DND-41 (cell line): ENCODE results near the gene TNS1.

Source experiments
- ATAC-seq: fragments of 200-7000 bp; cut with Tn5 transposase; 3 replicates; pipeline ENCODE4 v1.9.1; 2021; ENCODE audit warnings: low read depth; ENCODE audit not compliant: insufficient read depth
- DNase-seq: peaks from one replicate; pipeline ENCODE4 v3.0.0-alpha.2; 2020
- H2AFZ ChIP-seq: 2 replicates; pipeline ENCODE4 v1.6.0; 2012; ENCODE audit warnings: low read depth, low read length
- H3K27ac ChIP-seq: 2 replicates; pipeline ENCODE4 v1.5.1; 2012; ENCODE audit warnings: low read length, inconsistent platforms
- H3K27me3 ChIP-seq: fragments of 200-600 bp; sonication (generic); 2 replicates; pipeline ENCODE4 v1.6.0; 2012; ENCODE audit warnings: low read length, mild to moderate bottlenecking, inconsistent platforms; ENCODE audit not compliant: insufficient read depth, poor library complexity
- H3K36me3 ChIP-seq: 2 replicates; pipeline ENCODE4 v1.5.1; 2012; ENCODE audit warnings: low read length, inconsistent platforms; ENCODE audit not compliant: insufficient read depth
- H3K4me1 ChIP-seq: 2 replicates; pipeline ENCODE4 v1.5.1; 2012; ENCODE audit warnings: mild to moderate bottlenecking, low read length; ENCODE audit not compliant: insufficient read depth
- H3K4me2 ChIP-seq: 2 replicates; pipeline ENCODE4 v1.6.0; 2012; ENCODE audit warnings: mild to moderate bottlenecking, moderate library complexity, low read length, inconsistent platforms; ENCODE audit not compliant: insufficient read depth
- H3K4me3 ChIP-seq, 2 experiments: fragments of 200-600 bp in 1 of 2; shearing (Covaris generic) in 1 of 2; 2 replicates each; pipeline ENCODE4 v1.5.1; 2012 to 2016; ENCODE audit warnings: inconsistent platforms in 2 of 2, low read length in 2 of 2, mild to moderate bottlenecking in 2 of 2, low read depth in 1 of 2, moderate library complexity in 1 of 2
- H3K79me2 ChIP-seq: 2 replicates; pipeline ENCODE4 v1.6.0; 2012; ENCODE audit warnings: low read length, inconsistent platforms; ENCODE audit not compliant: insufficient read depth
- H3K9ac ChIP-seq: 2 replicates; pipeline ENCODE4 v1.6.0; 2012; ENCODE audit warnings: low read depth, mild to moderate bottlenecking, inconsistent platforms, low read length, moderate library complexity
- H3K9me3 ChIP-seq: 2 replicates; pipeline ENCODE4 v1.5.1; 2012; ENCODE audit warnings: low read length, moderate library complexity, mild to moderate bottlenecking, inconsistent platforms; ENCODE audit not compliant: insufficient read depth, severe bottlenecking
- H4K20me1 ChIP-seq: 2 replicates; pipeline ENCODE4 v1.6.0; 2012; ENCODE audit warnings: low read length; ENCODE audit not compliant: insufficient read depth
- EZH2 ChIP-seq: IDR thresholded peaks from 3 replicates; pipeline ENCODE4 v1.6.1; 2012; ENCODE audit warnings: borderline replicate concordance, low read depth, mild to moderate bottlenecking, moderate library complexity, low read length, inconsistent platforms; ENCODE audit not compliant: severe bottlenecking
- TF ChIP-seq, protein P1 (sequence below): IDR thresholded peaks from 2 replicates; pipeline ENCODE4 v1.5.1; 2012; ENCODE audit warnings: borderline replicate concordance, low read length, moderate library complexity, mild to moderate bottlenecking; ENCODE audit not compliant: poor library complexity, severe bottlenecking; ENCODE audit errors: extremely low read depth

TNS1 gene

GRCh38 chr2:217942731-217943335, 60.0 kb downstream of the TNS1 start:
- H3K4me2 ChIP-seq: no peak overlapping the region
- no peak overlapping the region for H3K4me3 ChIP-seq
- no peak for DNase-seq
- TF ChIP-seq EZH2: no peak
- ATAC-seq: no peak
- no peaks in the 10 kb centered on the region; the same call in 1 of the 2 replicates for H4K20me1 ChIP-seq
- peaks cover 7% of the 10 kb centered on the region for H3K27me3 ChIP-seq
- H3K4me1 ChIP-seq: no peaks in the 10 kb centered on the region
- H3K27ac ChIP-seq: no peak overlapping the region
- H2AFZ ChIP-seq: no peak overlapping the region
- no peaks in the 10 kb centered on the region for H3K9me3 ChIP-seq
- H3K36me3 ChIP-seq: no peaks in the 10 kb centered on the region
- no peaks in the 10 kb centered on the region for H3K79me2 ChIP-seq
- no peak overlapping the region for H3K9ac ChIP-seq

GRCh38 chr2:217941886-217942728, 60.7 kb downstream of the TNS1 start:
- Histone ChIP-seq H3K4me1 (no peaks in the 10 kb centered on the region), H3K27me3 (peaks cover 3% of the 10 kb centered on the region)
- TF ChIP-seq EZH2: no peak
- TF ChIP-seq, protein P1, sequence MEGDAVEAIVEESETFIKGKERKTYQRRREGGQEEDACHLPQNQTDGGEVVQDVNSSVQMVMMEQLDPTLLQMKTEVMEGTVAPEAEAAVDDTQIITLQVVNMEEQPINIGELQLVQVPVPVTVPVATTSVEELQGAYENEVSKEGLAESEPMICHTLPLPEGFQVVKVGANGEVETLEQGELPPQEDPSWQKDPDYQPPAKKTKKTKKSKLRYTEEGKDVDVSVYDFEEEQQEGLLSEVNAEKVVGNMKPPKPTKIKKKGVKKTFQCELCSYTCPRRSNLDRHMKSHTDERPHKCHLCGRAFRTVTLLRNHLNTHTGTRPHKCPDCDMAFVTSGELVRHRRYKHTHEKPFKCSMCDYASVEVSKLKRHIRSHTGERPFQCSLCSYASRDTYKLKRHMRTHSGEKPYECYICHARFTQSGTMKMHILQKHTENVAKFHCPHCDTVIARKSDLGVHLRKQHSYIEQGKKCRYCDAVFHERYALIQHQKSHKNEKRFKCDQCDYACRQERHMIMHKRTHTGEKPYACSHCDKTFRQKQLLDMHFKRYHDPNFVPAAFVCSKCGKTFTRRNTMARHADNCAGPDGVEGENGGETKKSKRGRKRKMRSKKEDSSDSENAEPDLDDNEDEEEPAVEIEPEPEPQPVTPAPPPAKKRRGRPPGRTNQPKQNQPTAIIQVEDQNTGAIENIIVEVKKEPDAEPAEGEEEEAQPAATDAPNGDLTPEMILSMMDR: no peak

GRCh38 chr2:217941339-217941738, 61.5 kb downstream of the TNS1 start:
- H4K20me1 ChIP-seq: no peaks in the 10 kb centered on the region; the same call in 1 of the 2 replicates
- no peak for DNase-seq
- H2AFZ ChIP-seq: no peak overlapping the region
- no peak overlapping the region for H3K4me3 ChIP-seq
- H3K4me2 ChIP-seq: no peak overlapping the region
- H3K4me1 ChIP-seq: no peaks in the 10 kb centered on the region
- no peak for ATAC-seq
- no peak overlapping the region for H3K9ac ChIP-seq
- H3K27me3 ChIP-seq: peaks cover 3% of the 10 kb centered on the region
- no peaks in the 10 kb centered on the region for H3K79me2 ChIP-seq
- no peak overlapping the region for H3K27ac ChIP-seq
- H3K9me3 ChIP-seq: no peaks in the 10 kb centered on the region
- TF ChIP-seq EZH2: no peak
- TF ChIP-seq, protein P1: no peak
- H3K36me3 ChIP-seq: no peaks in the 10 kb centered on the region

More at GRCh38 chr2:217941886-217942728, 60.7 kb downstream of the TNS1 start:
- Histone ChIP-seq H4K20me1 (no peaks in the 10 kb centered on the region; the same call in 1 of the 2 replicates), H2AFZ (no peak overlapping the region), H3K27ac (no peak overlapping the region), H3K4me2 (no peak overlapping the region), H3K9ac (no peak overlapping the region), H3K4me3 (no peak overlapping the region), H3K9me3 (no peaks in the 10 kb centered on the region), H3K79me2 (no peaks in the 10 kb centered on the region), H3K36me3 (no peaks in the 10 kb centered on the region)
- ATAC-seq (no peak), DNase-seq (no peak)
